NT2/D1 (cell line): ENCODE measurements around the gene SHE.

Experiments used
- YY1 ChIP-seq: IDR thresholded peaks from 2 replicates; pipeline ENCODE4 v1.6.1; 2011; ENCODE audit not compliant: insufficient read length, insufficient read depth
- ZNF274 ChIP-seq: IDR thresholded peaks from 2 replicates; pipeline ENCODE4 v1.6.1; 2011; ENCODE audit warnings: mild to moderate bottlenecking, low read depth, low read length

DNA sequence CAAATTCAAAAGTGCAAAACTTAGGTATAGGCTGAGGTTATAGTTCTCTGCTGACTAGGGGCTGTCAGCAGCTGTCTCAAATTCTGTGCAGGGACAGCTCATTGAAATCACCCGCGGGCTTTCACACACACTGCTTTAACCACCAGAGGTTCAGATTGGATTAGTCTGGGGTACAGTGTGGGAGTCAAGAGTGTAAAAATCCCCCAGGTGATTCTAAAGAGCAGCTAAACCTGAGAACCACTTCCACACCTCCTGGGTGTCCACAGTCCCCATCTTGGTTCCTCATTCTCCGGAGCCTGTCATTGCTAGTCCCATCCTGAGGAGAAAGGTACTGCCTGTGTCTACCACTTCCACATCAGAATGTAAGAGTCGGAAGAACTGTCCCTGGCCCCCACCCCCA lies 10.1 kb downstream of the SHE start:
- TF ChIP-seq ZNF274 (no peak), YY1 (no peak)
